SK-N-SH treated with all-trans-retinoic acid at 6 μM for 48 hours (cell line): ENCODE results near the gene NMRK1.

Source experiments
- ATAC-seq: fragments of 200-7000 bp; cut with Tn5 transposase; 3 replicates; pipeline ENCODE4 v1.9.1; 2020; ENCODE audit warnings: mild to moderate bottlenecking, moderate library complexity
- ARNTL ChIP-seq: fragments of 450-650 bp; formaldehyde crosslinking; IDR thresholded peaks from 2 replicates; pipeline ENCODE4 v1.5.0; 2020; ENCODE audit warnings: low read depth, mild to moderate bottlenecking, moderate library complexity, borderline replicate concordance
- BACH2 ChIP-seq: fragments of 250-450 bp; sonication (Bioruptor Pico); IDR thresholded peaks from 2 replicates; pipeline ENCODE4 v1.9.0; 2021; ENCODE audit warnings: mild to moderate bottlenecking, borderline replicate concordance
- CREB5 ChIP-seq: fragments of 250-450 bp; sonication (Bioruptor Pico); IDR thresholded peaks from 2 replicates; pipeline ENCODE4 v1.5.1; 2020; ENCODE audit warnings: low read depth, mild to moderate bottlenecking, moderate library complexity
- CSDC2 ChIP-seq: fragments of 250-450 bp; sonication (Bioruptor Pico); IDR thresholded peaks from 2 replicates; pipeline ENCODE4 v1.5.0; 2020; ENCODE audit warnings: mild to moderate bottlenecking, moderate library complexity
- CSRNP3 ChIP-seq: fragments of 250-450 bp; sonication (Bioruptor Pico); IDR thresholded peaks from 2 replicates; pipeline ENCODE4 v1.5.1; 2021; ENCODE audit warnings: mild to moderate bottlenecking, moderate library complexity
- ESRRG ChIP-seq: fragments of 250-450 bp; sonication (Bioruptor Pico); IDR thresholded peaks from 2 replicates; pipeline ENCODE4 v1.6.1; 2021; ENCODE audit warnings: mild to moderate bottlenecking
- GLIS3 ChIP-seq: fragments of 250-450 bp; sonication (Bioruptor Pico); IDR thresholded peaks from 2 replicates; pipeline ENCODE4 v1.5.0; 2020; ENCODE audit warnings: mild to moderate bottlenecking, moderate library complexity
- ISL1 ChIP-seq: fragments of 250-450 bp; sonication (Bioruptor Pico); IDR thresholded peaks from 2 replicates; pipeline ENCODE4 v2.1.2; 2022; ENCODE audit warnings: mild to moderate bottlenecking, moderate library complexity
- OSR1 ChIP-seq: fragments of 250-450 bp; sonication (Bioruptor Pico); IDR thresholded peaks from 2 replicates; pipeline ENCODE4 v1.8.0; 2022; ENCODE audit warnings: moderate library complexity, mild to moderate bottlenecking, inconsistent platforms
- PATZ1 ChIP-seq: fragments of 250-450 bp; sonication (Bioruptor Pico); IDR thresholded peaks from 2 replicates; pipeline ENCODE4 v1.8.0; 2020; ENCODE audit warnings: mild to moderate bottlenecking, moderate library complexity, borderline replicate concordance
- POU6F1 ChIP-seq: fragments of 250-450 bp; sonication (Bioruptor Pico); IDR thresholded peaks from 2 replicates; pipeline ENCODE4 v1.8.0; 2021; ENCODE audit warnings: low read depth, mild to moderate bottlenecking, moderate library complexity, borderline replicate concordance
- PPARA ChIP-seq: fragments of 250-450 bp; sonication (Bioruptor Pico); IDR thresholded peaks from 2 replicates; pipeline ENCODE4 v1.5.0; 2020; ENCODE audit warnings: mild to moderate bottlenecking, borderline replicate concordance
- RARB ChIP-seq: fragments of 250-450 bp; sonication (Bioruptor Pico); IDR thresholded peaks from 2 replicates; pipeline ENCODE4 v1.8.0; 2021; ENCODE audit warnings: mild to moderate bottlenecking, moderate library complexity
- TCF4 ChIP-seq: fragments of 250-450 bp; sonication (Bioruptor Pico); IDR thresholded peaks from 2 replicates; pipeline ENCODE4 v1.8.0; 2021; ENCODE audit warnings: mild to moderate bottlenecking, moderate library complexity, borderline replicate concordance
- TOX ChIP-seq: fragments of 250-450 bp; sonication (Bioruptor Pico); IDR thresholded peaks from 2 replicates; pipeline ENCODE4 v1.8.0; 2021; ENCODE audit warnings: mild to moderate bottlenecking, moderate library complexity, borderline replicate concordance
- TSHZ2 ChIP-seq: fragments of 250-450 bp; sonication (Bioruptor Pico); IDR thresholded peaks from 2 replicates; pipeline ENCODE4 v1.5.0; 2020; ENCODE audit warnings: mild to moderate bottlenecking, moderate library complexity
- ZC3H10 ChIP-seq: fragments of 250-450 bp; sonication (Bioruptor Pico); IDR thresholded peaks from 2 replicates; pipeline ENCODE4 v1.5.1; 2021; ENCODE audit warnings: mild to moderate bottlenecking, moderate library complexity
- ZFP3 ChIP-seq: fragments of 250-450 bp; sonication (Bioruptor Pico); IDR thresholded peaks from 2 replicates; pipeline ENCODE4 v1.5.0; 2020; ENCODE audit warnings: mild to moderate bottlenecking, moderate library complexity
- ZFP30 ChIP-seq: fragments of 450-650 bp; formaldehyde crosslinking; IDR thresholded peaks from 2 replicates; pipeline ENCODE4 v1.5.0; 2022; ENCODE audit warnings: mild to moderate bottlenecking, moderate library complexity
- ZNF565 ChIP-seq: fragments of 450-650 bp; formaldehyde crosslinking; conservative IDR thresholded peaks from 2 replicates; pipeline ENCODE4 v1.5.0; 2020; ENCODE audit warnings: low read depth, mild to moderate bottlenecking, moderate library complexity
- ZNF70 ChIP-seq: fragments of 450-650 bp; formaldehyde crosslinking; IDR thresholded peaks from 2 replicates; pipeline ENCODE4 v1.5.0; 2020; ENCODE audit warnings: mild to moderate bottlenecking, moderate library complexity
- ZNF8 ChIP-seq: fragments of 450-650 bp; formaldehyde crosslinking; IDR thresholded peaks from 2 replicates; pipeline ENCODE4 v1.5.0; 2020; ENCODE audit warnings: mild to moderate bottlenecking, moderate library complexity

NMRK1 gene

GRCh38 chr9:75085640-75086039 lies 2.3 kb downstream of the NMRK1 start:
- TF ChIP-seq GLIS3 (CRISPR knock-in tag): no peak
- no peak for TF ChIP-seq ZFP3 (CRISPR knock-in tag)
- no peak for TF ChIP-seq OSR1
- TF ChIP-seq RARB (CRISPR knock-in tag): no peak
- no peak for TF ChIP-seq TCF4 (CRISPR knock-in tag)
- no peak for TF ChIP-seq ZFP30 (CRISPR knock-in tag)
- TF ChIP-seq CSRNP3 (CRISPR knock-in tag): no peak
- no peak for TF ChIP-seq PATZ1
- no peak for TF ChIP-seq ZC3H10
- TF ChIP-seq ESRRG (CRISPR knock-in tag): no peak
- TF ChIP-seq POU6F1 (CRISPR knock-in tag): no peak
- no peak for TF ChIP-seq TOX (CRISPR knock-in tag)
- TF ChIP-seq CREB5 (CRISPR knock-in tag): no peak
- no peak for TF ChIP-seq ZNF565 (CRISPR knock-in tag)
- no peak for TF ChIP-seq ARNTL (CRISPR knock-in tag)
- no peak for TF ChIP-seq CSDC2 (CRISPR knock-in tag)
- no peak for TF ChIP-seq PPARA (CRISPR knock-in tag)
- no peak for TF ChIP-seq TSHZ2 (CRISPR knock-in tag)
- no peak for TF ChIP-seq ZNF70
- no peak for ATAC-seq

GRCh38 chr9:75084081-75084672 lies 3.8 kb downstream of the NMRK1 start:
- TF ChIP-seq TOX (CRISPR knock-in tag): no peak
- TF ChIP-seq ISL1 (CRISPR knock-in tag): no peak
- TF ChIP-seq ZNF8 (CRISPR knock-in tag): no peak
- TF ChIP-seq BACH2: no peak
- no peak for TF ChIP-seq POU6F1 (CRISPR knock-in tag)
- TF ChIP-seq, all 23 proteins: peak for 0
- ATAC-seq: no peak
